Measurements from ENCODE around the gene PHF11.

Gene PHF11

DNA sequence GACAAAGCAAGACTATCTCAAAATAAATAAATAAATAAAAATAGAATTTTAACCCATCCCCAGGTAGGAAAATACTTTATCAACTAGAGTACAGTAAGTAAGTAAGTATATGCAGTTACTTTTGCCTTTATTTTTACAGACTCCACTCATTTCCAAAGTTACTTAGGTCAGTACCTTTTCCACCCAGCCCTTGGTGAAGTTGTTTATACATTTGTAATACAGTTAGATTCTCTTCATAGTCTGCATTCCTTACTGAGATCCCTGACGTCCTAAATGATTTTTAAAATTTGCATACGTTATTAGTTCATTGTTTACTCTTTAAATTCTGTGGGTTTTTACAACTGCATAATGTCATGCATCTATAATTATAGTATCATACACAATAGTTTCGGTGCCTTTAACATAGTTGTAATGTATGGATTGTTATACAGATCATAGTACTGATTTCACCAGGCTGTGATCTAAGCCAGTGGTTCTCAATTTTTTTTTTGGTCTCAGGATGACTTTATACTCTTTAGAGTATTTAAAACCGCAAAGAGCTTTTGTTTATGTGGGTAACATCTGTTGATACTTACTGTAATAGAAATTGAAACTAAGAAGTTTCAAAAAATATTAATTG, 41.3 kb upstream of the PHF11 start:
- Histone ChIP-seq H3K4me1 (ENCODE audit: low read length) (peaks cover 5% of the 10 kb centered on the region), H3K27me3 (ENCODE audit: low read depth, low read length) (no peaks in the 10 kb centered on the region), H2AFZ (ENCODE audit: low read depth, low read length) (no peak overlapping the region), H3K9me3 (ENCODE audit: insufficient read depth, low read length) (no peaks in the 10 kb centered on the region), H3K9ac (ENCODE audit: low read length) (no peak overlapping the region), H3K4me3 (ENCODE audit: low read length) (no peak overlapping the region), H3K79me2 (ENCODE audit: low read length) (no peaks in the 10 kb centered on the region), H3K27ac (ENCODE audit: low read length) (no peak overlapping the region), H3K36me3 (replicated peaks; ENCODE audit: low read depth, low read length) (peaks cover 11% of the 10 kb centered on the region), H4K20me1 (ENCODE audit: insufficient read depth, low read length) (no peaks in the 10 kb centered on the region), H3K4me2 (ENCODE audit: low read length) (peak overlapping the region; percentile 37)
- TF ChIP-seq, protein P1, sequence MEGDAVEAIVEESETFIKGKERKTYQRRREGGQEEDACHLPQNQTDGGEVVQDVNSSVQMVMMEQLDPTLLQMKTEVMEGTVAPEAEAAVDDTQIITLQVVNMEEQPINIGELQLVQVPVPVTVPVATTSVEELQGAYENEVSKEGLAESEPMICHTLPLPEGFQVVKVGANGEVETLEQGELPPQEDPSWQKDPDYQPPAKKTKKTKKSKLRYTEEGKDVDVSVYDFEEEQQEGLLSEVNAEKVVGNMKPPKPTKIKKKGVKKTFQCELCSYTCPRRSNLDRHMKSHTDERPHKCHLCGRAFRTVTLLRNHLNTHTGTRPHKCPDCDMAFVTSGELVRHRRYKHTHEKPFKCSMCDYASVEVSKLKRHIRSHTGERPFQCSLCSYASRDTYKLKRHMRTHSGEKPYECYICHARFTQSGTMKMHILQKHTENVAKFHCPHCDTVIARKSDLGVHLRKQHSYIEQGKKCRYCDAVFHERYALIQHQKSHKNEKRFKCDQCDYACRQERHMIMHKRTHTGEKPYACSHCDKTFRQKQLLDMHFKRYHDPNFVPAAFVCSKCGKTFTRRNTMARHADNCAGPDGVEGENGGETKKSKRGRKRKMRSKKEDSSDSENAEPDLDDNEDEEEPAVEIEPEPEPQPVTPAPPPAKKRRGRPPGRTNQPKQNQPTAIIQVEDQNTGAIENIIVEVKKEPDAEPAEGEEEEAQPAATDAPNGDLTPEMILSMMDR (IDR thresholded peaks at IDR 0.05; ENCODE audit: low read depth, low read length) = no peak
- TF ChIP-seq EZH2phosphoT487 (IDR thresholded peaks at IDR 0.05; ENCODE audit: low read depth) = no peak

DNA sequence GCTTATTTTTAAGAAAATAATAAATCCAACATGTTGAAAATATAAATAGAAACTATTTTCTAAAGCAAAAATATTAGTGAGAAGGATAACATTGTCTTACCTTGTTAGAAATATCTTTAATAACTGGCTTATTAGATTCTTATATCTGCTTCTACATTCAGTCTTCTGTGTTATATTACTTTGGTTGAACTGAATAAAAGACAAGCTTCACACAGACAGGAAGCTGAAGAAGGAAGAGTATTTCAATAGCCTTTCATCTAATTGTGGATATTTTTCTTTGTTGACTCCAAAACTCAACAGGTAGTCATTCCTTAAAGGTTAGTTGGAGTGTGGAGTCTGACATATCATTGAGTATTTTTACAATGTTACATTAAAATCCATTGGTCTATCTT, 40.8 kb upstream of the PHF11 start:
- Histone ChIP-seq H3K4me1 (ENCODE audit: low read length) (peaks cover 5% of the 10 kb centered on the region), H3K4me3 (ENCODE audit: low read length) (no peak overlapping the region), H4K20me1 (ENCODE audit: insufficient read depth, low read length) (no peaks in the 10 kb centered on the region), H2AFZ (ENCODE audit: low read depth, low read length) (no peak overlapping the region), H3K4me2 (ENCODE audit: low read length) (no peak overlapping the region), H3K27me3 (ENCODE audit: low read depth, low read length) (no peaks in the 10 kb centered on the region), H3K9me3 (ENCODE audit: insufficient read depth, low read length) (no peaks in the 10 kb centered on the region), H3K79me2 (ENCODE audit: low read length) (no peaks in the 10 kb centered on the region), H3K27ac (ENCODE audit: low read length) (no peak overlapping the region), H3K36me3 (replicated peaks; ENCODE audit: low read depth, low read length) (peaks cover 6% of the 10 kb centered on the region), H3K9ac (ENCODE audit: low read length) (no peak overlapping the region)
- no peak for TF ChIP-seq EZH2phosphoT487 (IDR thresholded peaks at IDR 0.05; ENCODE audit: low read depth)
- TF ChIP-seq, protein P1 (IDR thresholded peaks at IDR 0.05; ENCODE audit: low read depth, low read length) = no peak

GRCh38 chr13:49456156-49456555, 39.6 kb upstream of the PHF11 start:
- TF ChIP-seq, protein P1 (IDR thresholded peaks at IDR 0.05; ENCODE audit: low read depth, low read length) = no peak
- no peak for TF ChIP-seq EZH2phosphoT487 (IDR thresholded peaks at IDR 0.05; ENCODE audit: low read depth)
- Histone ChIP-seq H3K4me3 (ENCODE audit: low read length) (no peak overlapping the region), H3K9me3 (ENCODE audit: insufficient read depth, low read length) (no peaks in the 10 kb centered on the region), H3K27me3 (ENCODE audit: low read depth, low read length) (no peaks in the 10 kb centered on the region), H3K36me3 (replicated peaks; ENCODE audit: low read depth, low read length) (peaks cover 13% of the 10 kb centered on the region), H3K79me2 (ENCODE audit: low read length) (no peaks in the 10 kb centered on the region), H3K9ac (ENCODE audit: low read length) (no peak overlapping the region), H3K4me1 (ENCODE audit: low read length) (peaks cover 5% of the 10 kb centered on the region), H2AFZ (ENCODE audit: low read depth, low read length) (no peak overlapping the region), H3K4me2 (ENCODE audit: low read length) (no peak overlapping the region), H4K20me1 (ENCODE audit: insufficient read depth, low read length) (no peaks in the 10 kb centered on the region), H3K27ac (ENCODE audit: low read length) (no peak overlapping the region)

- H2AFZ ChIP-seq (ENCODE audit: low read depth, low read length) = no peak overlapping the region
- H3K9ac ChIP-seq (ENCODE audit: low read length) = no peak overlapping the region
- no peak overlapping the region for H3K27ac ChIP-seq (ENCODE audit: low read length)
- peaks cover 5% of the 10 kb centered on the region for H3K4me1 ChIP-seq (ENCODE audit: low read length)
- H3K4me3 ChIP-seq (ENCODE audit: low read length) = no peak overlapping the region
- no peaks in the 10 kb centered on the region for H3K27me3 ChIP-seq (ENCODE audit: low read depth, low read length)
- H3K9me3 ChIP-seq (ENCODE audit: insufficient read depth, low read length) = no peaks in the 10 kb centered on the region
- H3K4me2 ChIP-seq (ENCODE audit: low read length) = no peak overlapping the region
- H3K79me2 ChIP-seq (ENCODE audit: low read length) = no peaks in the 10 kb centered on the region
- H4K20me1 ChIP-seq (ENCODE audit: insufficient read depth, low read length) = no peaks in the 10 kb centered on the region
- TF ChIP-seq EZH2phosphoT487 (IDR thresholded peaks at IDR 0.05; ENCODE audit: low read depth) = no peak
- TF ChIP-seq, protein P1 (IDR thresholded peaks at IDR 0.05; ENCODE audit: low read depth, low read length) = no peak
- peaks cover 24% of the 10 kb centered on the region for H3K36me3 ChIP-seq (replicated peaks; ENCODE audit: low read depth, low read length)
These were observed 38.5 kb upstream of the PHF11 start for GRCh38 chr13:49457221-49457620.
